Endothelial cell of hepatic sinusoid (primary cell): ENCODE results near the gene SLC16A5.
"Not testable (repeated sequence)": the region's sequence is repeated elsewhere in the genome, so short reads cannot be mapped to it uniquely, and the experiment has no call there.

Source experiments
- in situ Hi-C: cut with HindIII; loops from 2 replicates; pipeline ENCODE4 v1.10.0; 2017; ENCODE audit warnings: low sequenced_read_pairs

The SLC16A5 gene

GRCh38 chr17:75131278-75132017 lies 43.7 kb downstream of the SLC16A5 start, which contains the start of gene NT5C:
TSS of gene NT5C (minus strand) at chr17:75131742. CDS start at chr17:75131707, 35 bp downstream.
- in situ Hi-C loops, result no loop called here

DNA sequence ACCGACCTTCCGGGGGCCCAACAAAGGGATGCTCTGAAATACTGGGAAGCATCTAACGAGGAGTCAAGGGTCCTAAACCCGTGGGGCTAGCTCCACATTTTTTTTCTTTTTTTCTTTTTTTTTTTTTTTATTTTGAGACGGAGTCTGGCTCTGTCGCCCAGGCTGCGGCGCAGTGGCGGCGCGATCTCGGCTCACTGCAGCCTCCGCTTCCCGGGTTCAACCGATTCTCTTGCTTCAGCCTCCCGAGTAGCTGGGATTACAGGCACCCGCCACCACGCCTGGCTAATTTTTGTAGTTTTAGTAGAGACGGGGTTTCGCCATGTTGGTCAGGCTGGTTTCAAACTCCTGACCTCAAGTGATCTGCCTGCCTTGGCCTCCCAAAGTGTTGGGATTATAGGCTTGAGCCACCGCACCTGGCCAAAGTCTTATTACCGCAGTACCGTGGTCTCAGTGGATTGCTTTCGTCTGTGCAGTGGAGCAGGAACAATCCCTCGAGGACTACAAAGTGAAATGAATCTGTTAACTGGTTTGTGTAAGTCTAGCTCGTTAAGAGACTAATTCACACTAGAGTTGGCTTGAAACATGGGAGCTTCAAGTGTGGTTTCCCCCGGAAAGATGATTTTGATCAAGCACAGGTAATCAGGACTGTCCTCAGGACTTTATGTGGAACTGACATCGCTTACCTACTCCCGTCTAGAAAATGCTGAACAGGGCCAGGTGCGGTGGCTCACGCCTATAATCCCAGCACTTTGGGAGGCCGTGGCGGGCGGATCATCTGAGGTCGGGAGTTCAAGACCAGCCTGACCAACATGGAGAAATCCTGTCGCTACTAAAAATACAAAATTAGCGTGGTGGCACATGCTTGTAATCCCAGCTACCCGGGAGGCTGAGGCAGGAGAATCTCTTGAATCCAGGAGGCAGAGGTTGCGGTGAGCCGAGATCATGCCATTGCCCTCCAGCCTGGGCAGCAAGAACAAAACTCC lies 44.6 kb downstream of the SLC16A5 start:
- in situ Hi-C loops, result not testable (repeated sequence)

- in situ Hi-C loops, result no loop called here
Observed at GRCh38 chr17:75133001-75133400, 45.2 kb downstream of the SLC16A5 start.

DNA sequence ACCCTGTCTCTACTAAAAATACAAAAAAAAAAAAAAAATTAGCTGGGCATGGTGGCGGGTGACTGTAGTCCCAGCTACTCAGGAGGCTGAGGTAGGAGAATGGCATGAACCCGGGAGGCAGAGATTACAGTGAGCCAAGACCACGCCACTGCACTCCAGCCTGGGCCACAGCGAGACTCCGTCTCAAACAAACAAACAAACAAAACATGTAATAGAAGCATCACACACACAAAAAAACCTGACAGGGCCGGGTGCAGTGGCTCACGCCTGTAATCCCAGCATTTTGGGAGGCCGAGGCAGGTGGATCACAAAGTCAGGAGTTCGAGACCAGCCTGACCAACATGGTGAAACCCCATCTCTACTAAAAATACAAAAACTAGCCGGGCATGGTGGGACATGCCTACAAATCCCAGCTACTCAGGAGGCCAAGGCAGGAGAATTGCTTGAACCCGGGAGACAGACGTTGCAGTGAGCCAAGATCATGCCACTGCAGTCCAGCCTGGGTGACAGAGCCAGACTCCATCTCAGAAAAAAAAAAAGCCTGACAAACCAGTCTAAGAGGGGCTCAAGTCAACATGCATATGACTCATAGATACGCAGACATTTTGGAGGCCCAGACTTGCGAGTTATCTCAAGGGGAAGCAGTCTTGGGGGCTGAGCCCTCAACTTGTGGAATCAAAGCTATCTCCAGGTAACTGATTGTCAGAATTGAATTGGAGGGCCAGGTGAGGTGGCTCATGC lies 46.0 kb downstream of the SLC16A5 start:
- in situ Hi-C loops, result not testable (repeated sequence)

GRCh38 chr17:75135452-75135851 lies 47.7 kb downstream of the SLC16A5 start:
- in situ Hi-C loops, result loop anchor here (5.0 kb wide), 1 partner anchor 93 kb away; no protein-coding TSS in a partner anchor

- in situ Hi-C loops, result loop anchor here (5.0 kb wide), 1 partner anchor 94 kb away; no protein-coding TSS in a partner anchor
Observed at GRCh38 chr17:75135946-75136345, 48.2 kb downstream of the SLC16A5 start.

DNA sequence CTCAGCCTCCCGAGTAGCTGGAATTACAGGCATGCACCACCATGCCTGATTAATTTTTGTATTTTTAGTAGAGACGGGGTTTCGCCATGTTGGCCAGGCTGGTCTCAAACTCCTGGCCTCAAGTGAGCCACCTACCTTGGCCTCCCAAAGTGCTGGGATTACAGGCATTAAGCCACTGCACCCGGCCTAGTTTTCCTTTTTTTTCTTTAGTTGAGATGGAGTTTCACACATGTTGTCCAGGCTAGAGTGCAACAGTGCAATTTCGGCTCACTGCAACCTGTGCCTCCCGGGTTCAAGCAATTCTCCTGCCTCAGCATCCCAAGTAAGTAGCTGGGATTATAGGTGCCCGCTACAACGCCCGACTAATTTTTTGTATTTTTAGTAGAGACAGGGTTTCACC lies 50.0 kb downstream of the SLC16A5 start:
- in situ Hi-C loops, result loop anchor here (5.0 kb wide), 1 partner anchor 95 kb away; no protein-coding TSS in a partner anchor

DNA sequence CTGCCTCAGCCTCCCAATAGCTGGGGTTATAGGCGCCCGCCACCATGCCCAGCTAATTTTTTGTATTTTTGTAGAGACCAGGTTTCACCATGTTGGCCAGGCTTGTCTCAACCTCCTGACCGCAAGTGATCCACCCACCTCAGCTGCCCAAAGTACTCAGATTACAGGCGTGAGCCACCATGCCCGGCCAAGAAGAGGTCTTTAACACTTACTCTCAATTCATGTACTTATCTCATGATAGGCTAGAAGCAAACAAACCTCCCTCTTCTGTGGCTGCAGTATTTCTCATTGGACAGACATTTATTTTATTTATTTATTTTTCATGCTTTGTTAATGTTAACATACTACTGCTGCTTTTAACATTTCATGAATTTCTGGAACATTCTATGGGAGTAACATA lies 50.8 kb downstream of the SLC16A5 start:
- in situ Hi-C loops, result loop anchor here (5.0 kb wide), 1 partner anchor 96 kb away; no protein-coding TSS in a partner anchor

GRCh38 chr17:75142236-75142971 lies 54.6 kb downstream of the SLC16A5 start:
- in situ Hi-C loops, result no loop called here

GRCh38 chr17:75144816-75145512 lies 57.2 kb downstream of the SLC16A5 start:
- in situ Hi-C loops, result no loop called here

DNA sequence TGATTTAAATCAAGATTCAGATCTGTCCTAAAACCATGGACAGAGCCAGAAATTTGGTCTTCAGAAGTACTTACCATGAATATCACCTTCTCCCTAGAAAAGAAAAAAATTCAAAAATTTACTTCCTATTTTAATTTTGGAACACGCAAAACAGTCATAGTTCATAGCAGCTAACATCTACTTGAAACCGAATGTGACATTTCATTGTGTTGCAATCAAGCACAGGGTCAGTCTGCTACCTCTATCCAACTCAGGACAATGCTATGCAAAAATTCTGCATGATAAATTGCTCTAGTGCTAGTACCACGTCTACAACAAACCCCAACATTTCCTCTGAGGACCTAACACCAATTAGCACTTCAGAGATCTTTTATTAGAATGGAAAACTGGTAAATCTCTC lies 58.8 kb downstream of the SLC16A5 start:
- in situ Hi-C loops, result no loop called here

- in situ Hi-C loops, result no loop called here
Observed at GRCh38 chr17:75147878-75148546, 60.3 kb downstream of the SLC16A5 start.

GRCh38 chr17:75151930-75152329 lies 64.2 kb downstream of the SLC16A5 start:
- in situ Hi-C loops, result no loop called here

GRCh38 chr17:75152523-75152921 lies 64.8 kb downstream of the SLC16A5 start:
- in situ Hi-C loops, result no loop called here

DNA sequence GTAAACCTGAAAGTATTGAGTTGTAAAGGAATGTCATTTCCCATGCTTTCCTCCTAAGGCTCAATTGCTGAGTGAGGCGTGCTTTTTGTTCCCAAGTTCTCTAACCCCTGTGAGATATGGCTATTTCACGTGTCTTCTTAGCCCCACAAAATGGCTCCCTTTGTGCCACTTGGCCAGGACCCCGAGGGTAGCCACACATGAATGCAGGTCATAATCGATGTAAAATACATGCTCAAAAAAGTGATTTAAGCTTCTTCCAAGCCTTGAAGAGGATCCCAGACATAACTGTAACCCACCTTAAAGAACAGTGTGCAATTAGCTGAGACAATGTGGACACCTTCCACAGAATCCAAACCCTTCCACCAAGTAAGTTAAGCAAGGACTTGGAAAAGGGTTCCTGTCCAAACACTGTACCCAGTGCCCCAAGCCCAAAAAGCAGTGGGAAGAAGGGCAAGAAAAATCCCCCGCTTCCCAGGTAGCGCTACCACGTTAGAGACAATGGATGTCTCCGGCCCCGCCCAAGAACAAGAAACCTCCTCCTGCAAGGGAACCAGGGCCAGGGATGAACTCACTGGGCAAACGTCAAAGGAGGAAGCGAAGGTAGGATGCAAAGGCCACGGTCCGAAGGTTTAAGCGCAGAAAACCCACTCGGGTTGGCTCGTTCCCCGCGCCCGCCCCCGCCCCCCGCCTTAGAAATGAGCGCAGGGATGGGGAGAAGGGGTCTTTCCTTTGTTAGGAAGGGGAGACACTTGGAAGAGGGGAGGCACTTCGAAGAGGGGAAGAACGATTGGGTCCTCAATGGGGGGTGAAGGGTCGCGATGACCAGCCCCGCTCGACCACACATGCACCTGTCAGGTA lies 65.4 kb downstream of the SLC16A5 start:
- in situ Hi-C loops, result no loop called here

- in situ Hi-C loops, result no loop called here
Observed at GRCh38 chr17:75153780-75154194, 66.0 kb downstream of the SLC16A5 start.

- in situ Hi-C loops, result no loop called here
Observed at GRCh38 chr17:75154195-75155106, 66.7 kb downstream of the SLC16A5 start, which contains the start of gene JPT1. TSS of gene JPT1 (minus strand) at chr17:75154512. CDS start at chr17:75154397, 115 bp downstream.
